RWPE2 (cell line): ENCODE data around the gene TTC34.

Experiments used
- ATAC-seq: fragments of 200-7000 bp; cut with Tn5 transposase; 3 replicates; pipeline ENCODE4 v1.9.1; 2021; ENCODE audit warnings: low read depth
- DNase-seq: peaks from one replicate; pipeline ENCODE4 v3.0.0-alpha.2; 2020; ENCODE audit warnings: low spot score
- H3K27ac ChIP-seq: fragments of 450-650 bp; 2 replicates; pipeline ENCODE4 v1.5.1; 2017; ENCODE audit warnings: mild to moderate bottlenecking; ENCODE audit not compliant: poor library complexity, severe bottlenecking
- H3K27me3 ChIP-seq: fragments of 250-450 bp; sonication (Bioruptor Pico); 2 replicates; pipeline ENCODE4 v1.5.1; 2021; ENCODE audit warnings: mild to moderate bottlenecking, moderate library complexity; ENCODE audit not compliant: insufficient read depth, poor library complexity, severe bottlenecking
- H3K36me3 ChIP-seq: fragments of 250-450 bp; sonication (Bioruptor Pico); 2 replicates; pipeline ENCODE4 v1.5.1; 2020; ENCODE audit warnings: low read depth, mild to moderate bottlenecking, moderate library complexity
- H3K4me1 ChIP-seq: fragments of 250-450 bp; sonication (Bioruptor Pico); 2 replicates; pipeline ENCODE4 v1.5.1; 2021; ENCODE audit warnings: mild to moderate bottlenecking, moderate library complexity; ENCODE audit not compliant: insufficient read depth, poor library complexity, severe bottlenecking
- H3K4me3 ChIP-seq: fragments of 250-450 bp; sonication (Bioruptor Pico); 2 replicates; pipeline ENCODE4 v1.5.1; 2021; ENCODE audit warnings: mild to moderate bottlenecking, moderate library complexity; ENCODE audit not compliant: severe bottlenecking
- H3K9me3 ChIP-seq: fragments of 250-450 bp; sonication (Bioruptor Pico); 2 replicates; pipeline ENCODE4 v1.5.1; 2021; ENCODE audit warnings: mild to moderate bottlenecking, moderate library complexity; ENCODE audit not compliant: severe bottlenecking
- CTCF ChIP-seq: fragments of 450-650 bp; IDR thresholded peaks from one replicate; pipeline ENCODE4 v1.5.1; 2017; ENCODE audit warnings: mild to moderate bottlenecking, moderate library complexity; ENCODE audit not compliant: poor library complexity, severe bottlenecking

Gene TTC34

GRCh38 chr1:2787163-2787911 is 14.2 kb downstream of the TTC34 start:
- Histone ChIP-seq H3K4me1 (no peaks in the 10 kb centered on the region), H3K9me3 (peaks cover 3% of the 10 kb centered on the region), H3K27me3 (no peaks in the 10 kb centered on the region), H3K36me3 (no peaks in the 10 kb centered on the region), H3K4me3 (no peak overlapping the region), H3K27ac (no peak overlapping the region)
- peak; percentile 39 for DNase-seq
- ATAC-seq = no peak
- TF ChIP-seq CTCF = no peak

- no peak overlapping the region for H3K27ac ChIP-seq
- ATAC-seq (no peak), DNase-seq (peak; percentile 52)
- peak; percentile 39 for TF ChIP-seq CTCF
- no peaks in the 10 kb centered on the region for H3K27me3 ChIP-seq
- H3K36me3 ChIP-seq = no peaks in the 10 kb centered on the region
- no peak overlapping the region for H3K4me3 ChIP-seq
- peaks cover 5% of the 10 kb centered on the region for H3K9me3 ChIP-seq
- no peaks in the 10 kb centered on the region for H3K4me1 ChIP-seq
Observed at GRCh38 chr1:2786329-2787162, 14.9 kb downstream of the TTC34 start.

GRCh38 chr1:2785631-2786328 is 15.7 kb downstream of the TTC34 start:
- Histone ChIP-seq H3K27me3 (no peaks in the 10 kb centered on the region), H3K4me1 (no peaks in the 10 kb centered on the region), H3K9me3 (peaks cover 5% of the 10 kb centered on the region), H3K36me3 (no peaks in the 10 kb centered on the region), H3K27ac (no peak overlapping the region), H3K4me3 (no peak overlapping the region)
- ATAC-seq (no peak), DNase-seq (peak; percentile 64)
- TF ChIP-seq CTCF = no peak

- DNase-seq (peak; percentile 38), ATAC-seq (no peak)
- TF ChIP-seq CTCF = no peak
- no peaks in the 10 kb centered on the region for H3K36me3 ChIP-seq
- H3K4me3 ChIP-seq = no peak overlapping the region
- H3K4me1 ChIP-seq = no peaks in the 10 kb centered on the region
- H3K27me3 ChIP-seq = no peaks in the 10 kb centered on the region
- H3K9me3 ChIP-seq = peaks cover 5% of the 10 kb centered on the region
- H3K27ac ChIP-seq = no peak overlapping the region
Observed at GRCh38 chr1:2784854-2785630, 16.5 kb downstream of the TTC34 start.
